IPS DF 6.9 (cell line): Measurements from ENCODE around the gene CHST10.
"Not testable (repeated sequence)": the region's sequence is repeated elsewhere in the genome, so short reads cannot be mapped to it uniquely, and the experiment has no call there.

Source experiments
- DNase-seq: peaks from one replicate; pipeline ENCODE4 v3.0.0-alpha.2; 2013; ENCODE audit warnings: low read depth, low spot score
- H3K27ac ChIP-seq: one replicate; pipeline ENCODE4 v1.5.1; 2013; ENCODE audit warnings: low read length, control low read depth
- H3K27me3 ChIP-seq: 2 replicates; pipeline ENCODE4 v1.6.1; 2013; ENCODE audit warnings: mild to moderate bottlenecking, low read length; ENCODE audit not compliant: control insufficient read depth, insufficient read depth
- H3K36me3 ChIP-seq: 2 replicates; pipeline ENCODE4 v1.6.1; 2013; ENCODE audit warnings: low read length; ENCODE audit not compliant: control insufficient read depth, insufficient read depth
- H3K4me1 ChIP-seq: 2 replicates; pipeline ENCODE4 v1.6.1; 2013; ENCODE audit warnings: low read length; ENCODE audit not compliant: control insufficient read depth, insufficient read depth
- H3K4me3 ChIP-seq: 2 replicates; pipeline ENCODE4 v1.5.1; 2013; ENCODE audit warnings: mild to moderate bottlenecking, low read length
- H3K9me3 ChIP-seq: 2 replicates; pipeline ENCODE4 v1.6.1; 2013; ENCODE audit warnings: low read length, inconsistent platforms; ENCODE audit not compliant: control insufficient read depth, insufficient read depth
- WGBS: extraction: QIAGEN DNeasy Blood & Tissue Kit; methylation state at CpG from one replicate; pipeline ENCODE4 v1.1.7; 2013; ENCODE audit warnings: mixed read lengths, missing lambda C conversion rate; ENCODE audit not compliant: insufficient read length, insufficient coverage; 5-methylcytosine and 5-hydroxymethylcytosine counted together

Gene CHST10

DNA sequence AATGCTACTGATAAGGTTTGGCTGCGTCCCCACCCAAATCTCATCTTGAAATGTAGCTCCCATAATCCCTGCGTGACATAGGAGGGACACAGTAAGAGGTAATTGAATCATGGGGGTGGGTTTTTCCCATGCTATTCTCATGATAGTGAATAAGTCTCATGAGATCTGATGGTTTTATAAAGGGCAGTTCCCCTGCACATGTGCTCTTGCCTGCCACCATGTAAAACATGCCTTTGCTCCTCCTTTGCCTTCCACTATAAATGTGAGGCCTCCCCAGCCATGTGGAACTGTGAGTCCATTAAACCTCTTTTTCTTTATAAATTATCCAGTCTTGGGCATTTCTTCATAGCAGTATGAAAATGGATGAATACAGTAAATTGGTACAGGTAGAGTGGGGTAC is 75.0 kb downstream of the CHST10 start:
- not testable (repeated sequence) for DNase-seq, H3K36me3 ChIP-seq, H3K27ac ChIP-seq, H3K27me3 ChIP-seq, H3K4me1 ChIP-seq, H3K4me3 ChIP-seq, H3K9me3 ChIP-seq
- no CpG with 5 or more reads among the region's 2 CpGs for WGBS
